Lung (tissue), 12 donors: ENCODE results near the gene PRM2. TPM values are rescaled to one million over a fixed set of nuclear protein-coding genes. Genes with fewer than 3 reads are reported as not detected.

Source experiments
- ATAC-seq: fragments of 200-7000 bp; cut with Tn5 transposase; one replicate; pipeline ENCODE4 v1.9.1; 2020; ENCODE audit warnings: moderate number of reproducible peaks; ENCODE audit not compliant: insufficient read depth, low FRiP score
- DNase-seq, 3 donors: peaks; one replicate each; pipeline ENCODE4 v3.0.0-alpha.2; 2013 to 2017
- H3K27ac ChIP-seq, 2 donors: one replicate each; pipeline ENCODE4 v1.5.1; 2013; ENCODE audit warnings: mild to moderate bottlenecking in 2 of 2, moderate library complexity in 2 of 2, control low read depth in 1 of 2, inconsistent platforms in 1 of 2, low read depth in 1 of 2, low read length in 1 of 2
- H3K27me3 ChIP-seq, 3 donors: one replicate each; pipeline ENCODE4 v1.5.1; 2013; ENCODE audit warnings: low read length in 2 of 3; ENCODE audit not compliant: control insufficient read depth in 3 of 3, insufficient read depth in 3 of 3
- H3K36me3 ChIP-seq, 4 donors: one replicate each; pipeline ENCODE4 v1.5.1; 2013; ENCODE audit warnings: low read length in 4 of 4, mild to moderate bottlenecking in 1 of 4, moderate library complexity in 1 of 4; ENCODE audit not compliant: control insufficient read depth in 4 of 4, insufficient read depth in 4 of 4
- H3K4me1 ChIP-seq, 5 donors: one replicate each; pipeline ENCODE4 v1.5.1; 2013; ENCODE audit warnings: low read length in 5 of 5, mild to moderate bottlenecking in 2 of 5, moderate library complexity in 1 of 5; ENCODE audit not compliant: control insufficient read depth in 5 of 5, insufficient read depth in 5 of 5
- H3K4me3 ChIP-seq: one replicate; pipeline ENCODE4 v1.5.1; 2013; ENCODE audit warnings: mild to moderate bottlenecking, control low read depth, moderate library complexity
- H3K9ac ChIP-seq, 2 donors: one replicate each; pipeline ENCODE4 v1.5.1; 2013; ENCODE audit warnings: low read length in 2 of 2, control low read depth in 1 of 2; ENCODE audit not compliant: insufficient read depth in 1 of 2
- H3K9me3 ChIP-seq, 4 donors: one replicate each; pipeline ENCODE4 v1.5.1; 2013; ENCODE audit warnings: low read length in 3 of 4, mild to moderate bottlenecking in 1 of 4, moderate library complexity in 1 of 4; ENCODE audit not compliant: control insufficient read depth in 4 of 4, insufficient read depth in 3 of 4
- WGBS, 2 donors: extraction: QIAGEN DNeasy Blood & Tissue Kit; methylation state at CpG; one replicate each; pipeline ENCODE4 v1.1.7; 2013; 5-methylcytosine and 5-hydroxymethylcytosine counted together
- polyA plus RNA-seq, 2 donors: library from polyadenylated mRNA; stranded (reverse); fragments of 200-250 nt; gene quantifications; one replicate each; pipeline ENCODE4 v1.2.1, GENCODE V29; 2013
- total RNA-seq, 2 donors: library from RNA; depleted of rRNA in 1 of 2; stranded (reverse); fragments of >200 nt in 1 of 2; gene quantifications; one replicate each; pipeline ENCODE4 v1.2.1, GENCODE V29; 2014 to 2021
- TF ChIP-seq, protein P1 (sequence below): IDR thresholded peaks from 2 replicates; pipeline ENCODE4 v1.5.1; 2012; ENCODE audit warnings: mild to moderate bottlenecking; ENCODE audit errors: control extremely low read depth, extremely low read depth
- donor health status: control.
- donor health status: control.
- donor health status: Bipolar disorder and iron deficiency.
- donor health status: healthy.
- donor health status: DM: yes; HTN: yes; CAD: no.

Gene PRM2
- total and polyA plus RNA-seq, 4 donors, result not detected

- DNase-seq, result peak in 2 of 3 donors; percentile 33 to 38
- H3K27me3 ChIP-seq, result no peaks in the 10 kb centered on the region
- 75 to 83% methylated on average over 16 of the region's 16 CpGs for WGBS, 2 donors
- H3K9me3 ChIP-seq, result no peaks in the 10 kb centered on the region
- peaks cover 0 to 33% (median 10%) of the 10 kb centered on the region in 4 donors for H3K36me3 ChIP-seq
- no peak overlapping the region for H3K27ac ChIP-seq
- ATAC-seq, result no peak
- no peak overlapping the region for H3K4me3 ChIP-seq
- H3K9ac ChIP-seq, result no peak overlapping the region
- H3K4me1 ChIP-seq, result peaks cover 0 to 28% (median 4%) of the 10 kb centered on the region in 5 donors
- TF ChIP-seq, protein P1, sequence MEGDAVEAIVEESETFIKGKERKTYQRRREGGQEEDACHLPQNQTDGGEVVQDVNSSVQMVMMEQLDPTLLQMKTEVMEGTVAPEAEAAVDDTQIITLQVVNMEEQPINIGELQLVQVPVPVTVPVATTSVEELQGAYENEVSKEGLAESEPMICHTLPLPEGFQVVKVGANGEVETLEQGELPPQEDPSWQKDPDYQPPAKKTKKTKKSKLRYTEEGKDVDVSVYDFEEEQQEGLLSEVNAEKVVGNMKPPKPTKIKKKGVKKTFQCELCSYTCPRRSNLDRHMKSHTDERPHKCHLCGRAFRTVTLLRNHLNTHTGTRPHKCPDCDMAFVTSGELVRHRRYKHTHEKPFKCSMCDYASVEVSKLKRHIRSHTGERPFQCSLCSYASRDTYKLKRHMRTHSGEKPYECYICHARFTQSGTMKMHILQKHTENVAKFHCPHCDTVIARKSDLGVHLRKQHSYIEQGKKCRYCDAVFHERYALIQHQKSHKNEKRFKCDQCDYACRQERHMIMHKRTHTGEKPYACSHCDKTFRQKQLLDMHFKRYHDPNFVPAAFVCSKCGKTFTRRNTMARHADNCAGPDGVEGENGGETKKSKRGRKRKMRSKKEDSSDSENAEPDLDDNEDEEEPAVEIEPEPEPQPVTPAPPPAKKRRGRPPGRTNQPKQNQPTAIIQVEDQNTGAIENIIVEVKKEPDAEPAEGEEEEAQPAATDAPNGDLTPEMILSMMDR, result no peak
Measured at GRCh38 chr16:11250091-11250785, 26.0 kb downstream of the PRM2 start.

- Histone ChIP-seq H3K27me3 (no peaks in the 10 kb centered on the region), H3K27ac (no peak overlapping the region), H3K9me3 (no peaks in the 10 kb centered on the region), H3K4me1 (peaks cover 0 to 26% (median 4%) of the 10 kb centered on the region in 5 donors), H3K4me3 (no peak overlapping the region), H3K36me3 (peaks cover 0 to 25% (median 10%) of the 10 kb centered on the region in 4 donors), H3K9ac (no peak overlapping the region)
- ATAC-seq (no peak), DNase-seq (peak in 1 of 3 donors; percentile 16)
- WGBS, 2 donors, result 94 to 95% methylated on average over 63 of the region's 63 CpGs
- TF ChIP-seq, protein P1, result no peak
Measured at GRCh38 chr16:11249233-11250061, 26.8 kb downstream of the PRM2 start.

- peaks cover 0 to 12% (median 4%) of the 10 kb centered on the region in 4 donors for H3K36me3 ChIP-seq
- no peak for ATAC-seq
- H3K4me3 ChIP-seq, result no peak overlapping the region
- 93 to 95% methylated on average over 8 of the region's 8 CpGs for WGBS, 2 donors
- TF ChIP-seq, protein P1, result no peak
- no peaks in the 10 kb centered on the region for H3K27me3 ChIP-seq
- no peak for DNase-seq
- H3K9ac ChIP-seq, result no peak overlapping the region
- H3K4me1 ChIP-seq, result peaks cover 0 to 15% (median 2%) of the 10 kb centered on the region in 5 donors
- no peak overlapping the region for H3K27ac ChIP-seq
- no peaks in the 10 kb centered on the region for H3K9me3 ChIP-seq
Measured at GRCh38 chr16:11248133-11248532, 28.1 kb downstream of the PRM2 start.
